Myocyte (in vitro differentiated cells): ENCODE results near the gene CYP4F22. TPM values are rescaled to one million over a fixed set of nuclear protein-coding genes. Genes with fewer than 3 reads are reported as not detected.
A peak's percentile ranks its signal among the peaks of the same experiment; 100 is the strongest.
"Not testable (repeated sequence)": the region's sequence is repeated elsewhere in the genome, so short reads cannot be mapped to it uniquely, and the experiment has no call there.

Source experiments
- DNase-seq: peaks from one replicate; pipeline ENCODE4 v3.0.0-alpha.2; 2012; ENCODE audit warnings: low read depth
- total RNA-seq: library from RNA; depleted of rRNA; stranded (reverse); fragments of >200 nt; gene quantifications from 2 replicates; pipeline ENCODE4 v1.2.3, GENCODE V29; 2014

Gene CYP4F22
- total RNA-seq, 1 donor from 2014 or later, result not detected

DNA sequence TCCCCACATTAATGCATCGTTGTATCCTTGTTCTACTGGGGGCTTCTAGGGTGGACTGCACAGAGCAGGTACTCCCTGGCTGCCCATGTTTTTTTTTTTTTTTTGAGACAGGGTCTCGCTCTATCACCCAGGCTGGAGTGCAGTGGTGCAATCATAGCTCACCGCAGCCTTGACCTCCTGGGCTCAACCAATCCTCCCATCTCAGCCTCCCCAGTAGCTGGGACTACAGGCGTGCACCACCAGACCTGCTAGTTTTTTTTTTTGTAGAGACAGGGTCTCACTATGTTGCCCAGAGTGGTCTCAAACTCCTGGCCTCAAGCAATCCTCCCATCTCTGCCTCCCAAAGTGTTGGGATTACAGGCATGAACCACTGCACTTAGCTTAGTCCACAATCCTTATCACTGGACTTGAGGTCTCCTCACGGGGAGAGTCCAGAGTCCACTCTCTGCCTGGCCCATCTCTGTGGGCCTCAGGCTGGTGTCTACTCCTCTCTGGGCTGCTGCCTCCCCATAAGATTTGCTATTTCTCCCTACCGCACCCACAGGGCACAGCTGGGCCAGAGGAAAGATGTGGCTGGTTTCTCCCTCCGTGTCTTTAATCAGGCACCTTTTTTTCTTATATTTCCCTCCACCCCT lies 56.3 kb downstream of the CYP4F22 start:
- DNase-seq, result no peak

DNA sequence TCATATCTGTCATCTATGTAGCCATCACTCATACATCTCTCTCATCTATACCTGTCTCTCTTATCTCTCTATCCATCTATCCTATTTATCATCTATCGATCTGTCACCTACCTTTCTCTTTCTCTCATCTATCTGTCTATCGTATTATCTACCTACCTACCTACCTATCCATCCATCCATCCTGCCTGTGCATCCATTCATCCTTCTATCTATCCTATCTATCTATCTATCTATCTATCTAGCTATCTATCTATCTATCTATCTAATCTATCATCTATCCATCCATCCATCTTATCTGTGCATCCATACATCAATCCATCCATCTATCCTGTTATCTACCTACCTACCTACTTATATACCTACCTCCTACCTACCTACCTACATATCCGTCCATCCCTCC lies 62.1 kb downstream of the CYP4F22 start:
- DNase-seq, result no peak

DNA sequence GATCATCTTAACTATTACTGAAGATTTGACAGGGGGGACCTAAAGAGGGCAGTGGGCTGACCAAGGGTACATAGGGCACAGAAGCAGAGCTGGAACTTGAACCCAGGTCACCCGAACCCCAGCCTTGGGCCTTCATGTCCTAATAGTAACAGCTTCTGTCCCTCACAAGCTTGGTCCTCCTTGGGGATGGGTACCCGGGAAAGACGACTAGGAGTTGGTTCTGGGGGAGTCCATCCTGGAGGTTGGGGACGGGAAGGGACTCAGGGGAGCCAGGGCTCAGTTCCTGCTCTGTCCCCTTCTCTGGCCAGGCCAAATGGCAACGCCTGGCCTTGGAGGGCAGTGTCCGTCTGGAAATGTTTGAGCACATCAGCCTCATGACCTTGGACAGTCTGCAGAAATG lies 67.1 kb downstream of the CYP4F22 start:
- DNase-seq, result no peak

DNA sequence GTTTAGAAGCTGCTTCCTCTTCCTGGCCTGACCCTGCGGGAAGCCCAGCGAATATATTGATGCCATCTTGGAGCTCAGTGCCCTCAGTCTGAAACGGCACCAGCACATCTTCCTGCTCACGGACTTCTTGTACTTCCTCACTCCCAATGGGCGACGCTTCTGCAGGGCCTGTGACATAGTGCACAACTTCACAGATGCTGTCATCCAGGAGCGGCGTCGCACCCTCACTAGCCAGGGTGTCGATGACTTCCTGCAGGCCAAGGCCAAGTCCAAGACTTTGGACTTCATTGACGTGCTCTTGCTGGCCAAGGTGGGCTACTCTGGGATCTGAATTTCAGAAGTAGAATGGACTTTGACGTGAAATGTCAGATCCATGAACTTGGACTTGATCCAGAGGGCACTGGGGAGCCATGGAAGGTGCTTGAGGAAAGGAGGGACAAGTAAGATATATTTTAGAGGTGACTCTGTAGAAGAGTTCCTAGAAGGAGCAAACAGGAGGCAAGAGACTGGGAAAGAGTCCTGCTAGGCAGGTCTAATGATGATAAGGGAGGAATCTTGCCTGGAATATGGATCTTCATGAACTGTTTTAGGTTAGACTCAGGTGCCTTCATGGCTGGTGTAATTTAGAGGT lies 68.3 kb downstream of the CYP4F22 start:
- no peak for DNase-seq

DNA sequence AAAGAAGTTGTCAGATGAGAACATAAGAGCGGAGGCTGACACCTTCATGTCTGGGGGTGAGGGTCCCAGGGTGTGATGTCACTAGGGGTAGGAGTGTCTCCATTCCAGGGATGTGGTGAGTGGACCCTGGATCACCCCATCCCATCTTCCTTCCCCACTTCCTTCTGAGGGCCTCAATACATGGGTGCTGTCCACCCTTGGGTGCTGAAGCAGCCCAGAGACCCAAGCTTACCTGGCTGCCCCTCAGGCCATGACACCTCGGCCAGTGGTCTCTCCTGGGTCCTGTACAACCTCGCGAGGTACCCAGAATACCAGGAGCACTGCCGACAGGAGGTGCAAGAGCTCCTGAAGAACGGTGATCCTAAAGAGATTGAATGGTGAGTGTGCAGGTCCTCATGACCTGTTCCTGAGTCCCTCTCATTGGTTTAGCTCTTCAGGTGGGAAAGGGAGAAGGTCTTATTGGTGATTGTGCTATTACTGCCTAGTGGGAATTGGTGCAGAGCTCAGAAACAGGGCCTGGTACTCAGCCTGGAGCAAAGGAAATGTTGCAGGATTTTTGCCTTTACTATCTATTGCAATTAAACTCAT lies 69.0 kb downstream of the CYP4F22 start:
- DNase-seq, result no peak

DNA sequence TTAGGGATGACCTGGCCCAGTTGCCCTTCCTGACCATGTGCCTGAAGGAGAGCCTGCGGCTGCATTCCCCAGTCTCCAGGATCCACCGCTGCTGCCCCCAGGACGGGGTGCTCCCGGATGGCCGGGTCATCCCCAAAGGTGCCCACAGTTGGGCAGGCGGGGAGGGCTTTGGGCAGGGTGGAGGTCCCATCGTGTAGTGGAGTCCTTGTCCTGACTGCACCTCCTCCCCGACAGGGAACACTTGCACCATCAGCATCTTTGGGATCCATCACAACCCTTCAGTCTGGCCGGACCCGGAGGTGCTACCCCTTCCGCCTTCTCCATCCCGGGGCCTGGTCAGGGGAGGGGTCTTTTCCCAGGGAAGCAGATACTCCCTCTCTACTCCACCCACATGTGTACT lies 75.0 kb downstream of the CYP4F22 start:
- DNase-seq, result no peak

DNA sequence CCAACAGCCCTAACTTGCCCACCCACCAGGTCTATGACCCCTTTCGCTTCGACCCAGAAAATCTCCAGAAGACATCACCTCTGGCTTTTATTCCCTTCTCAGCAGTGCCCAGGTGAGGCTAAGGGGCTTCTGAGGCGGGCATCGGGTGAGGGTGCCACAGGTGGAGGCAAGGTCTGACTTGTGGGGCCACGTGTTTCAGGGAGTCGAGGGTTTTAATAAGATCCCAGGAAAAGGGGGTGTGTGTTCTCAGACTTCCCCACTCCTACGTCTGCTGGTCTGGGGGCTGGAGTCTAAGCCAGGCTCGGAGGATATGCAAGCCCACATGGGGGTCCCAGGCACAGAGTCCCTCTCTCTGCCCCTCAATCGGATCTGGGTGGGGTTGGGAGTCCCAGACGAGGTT lies 75.8 kb downstream of the CYP4F22 start:
- no peak for DNase-seq

DNA sequence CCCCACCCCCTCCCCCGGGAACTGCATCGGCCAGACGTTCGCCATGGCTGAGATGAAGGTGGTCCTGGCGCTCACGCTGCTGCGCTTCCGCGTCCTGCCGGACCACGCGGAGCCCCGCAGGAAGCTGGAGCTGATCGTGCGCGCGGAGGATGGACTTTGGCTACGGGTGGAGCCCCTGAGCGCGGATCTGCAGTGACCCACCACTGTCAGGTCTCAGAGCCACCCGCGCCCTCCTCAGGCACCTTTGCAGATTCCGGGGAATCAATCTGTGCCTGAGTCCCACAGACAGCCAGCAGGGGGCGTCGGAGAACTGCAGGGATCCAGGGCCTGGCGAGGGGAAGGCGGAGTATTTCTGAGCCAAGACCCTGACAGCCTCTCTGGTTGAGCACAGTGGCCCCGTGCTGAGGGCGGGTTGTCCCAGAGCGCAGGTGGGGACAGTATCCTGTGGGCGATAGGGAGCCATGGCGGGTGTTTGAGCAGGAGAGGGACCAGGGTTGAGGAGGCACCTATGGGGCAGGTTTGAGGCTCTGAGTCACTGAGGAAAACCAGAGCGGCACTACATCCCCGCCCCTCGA lies 76.3 kb downstream of the CYP4F22 start:
- DNase-seq, result peak; percentile 54

DNA sequence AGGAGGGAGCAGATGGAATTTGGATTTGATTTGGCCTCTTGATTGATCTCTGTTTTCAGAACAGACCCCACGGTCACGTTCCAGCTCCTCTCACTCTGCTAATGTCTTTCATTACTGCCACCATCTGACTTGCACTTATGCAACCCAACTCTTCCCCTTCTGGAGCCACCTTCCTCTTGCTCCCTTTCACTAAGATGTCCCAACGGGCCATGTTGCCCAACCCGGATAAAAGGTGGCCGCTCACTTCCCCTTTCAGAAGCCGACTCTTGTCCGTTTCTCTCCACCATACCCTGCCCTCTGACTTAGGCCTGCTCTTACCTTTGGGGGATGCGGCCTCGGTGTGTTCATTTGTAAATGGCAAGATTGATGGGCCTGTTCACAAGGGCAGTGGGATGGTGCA lies 79.3 kb downstream of the CYP4F22 start:
- DNase-seq, result no peak

DNA sequence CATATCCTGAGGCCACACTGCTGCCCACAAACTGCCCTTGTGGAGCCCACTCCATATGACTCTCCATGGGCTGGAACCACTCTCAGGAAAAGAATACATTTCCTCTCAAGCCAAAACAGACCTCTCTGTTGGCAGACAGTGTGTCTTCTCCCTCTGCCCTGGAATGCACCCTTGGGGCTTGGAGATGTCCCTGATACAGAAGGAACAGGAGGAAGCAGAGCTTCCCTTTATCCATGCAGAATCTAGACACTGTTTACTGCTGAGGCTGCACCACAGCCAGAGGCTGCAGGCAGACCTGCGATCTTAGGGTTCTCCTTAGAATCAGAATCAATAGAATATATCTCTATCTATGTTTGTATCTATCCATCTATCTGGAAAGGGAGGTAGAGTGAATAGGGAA lies 79.9 kb downstream of the CYP4F22 start:
- no peak for DNase-seq

DNA sequence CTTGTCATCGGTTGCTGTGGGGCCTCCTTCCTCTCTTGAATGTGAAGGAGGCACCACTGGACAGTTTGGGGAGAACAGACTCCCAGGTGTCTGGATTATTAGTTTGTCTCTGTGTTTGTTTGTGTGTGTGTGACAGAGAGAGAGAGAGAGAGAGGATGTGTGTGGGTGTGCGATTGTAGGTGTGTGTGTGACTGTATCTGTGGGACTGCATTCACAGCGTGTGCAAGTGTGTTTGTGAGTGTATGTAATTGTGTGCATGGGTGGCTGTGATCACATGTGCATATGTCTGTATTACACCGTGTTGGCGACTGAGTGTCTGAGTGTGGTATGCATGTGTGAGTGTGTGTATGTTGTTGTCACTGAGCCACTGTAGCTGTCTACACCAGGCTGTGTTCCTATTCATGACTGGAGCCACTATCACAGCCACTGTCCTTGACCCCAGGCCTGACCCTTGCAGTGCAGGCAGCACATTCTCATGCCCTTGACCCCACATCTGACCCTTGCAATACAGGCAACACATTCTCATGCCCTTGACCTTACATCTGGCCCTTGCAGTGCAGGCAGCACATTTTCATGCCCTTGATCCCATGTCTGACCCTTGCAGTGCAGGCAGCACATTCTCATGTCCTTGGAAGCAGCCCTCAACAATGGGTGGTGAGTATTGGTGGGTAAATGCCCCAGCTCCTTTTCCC lies 81.6 kb downstream of the CYP4F22 start:
- DNase-seq, result no peak

DNA sequence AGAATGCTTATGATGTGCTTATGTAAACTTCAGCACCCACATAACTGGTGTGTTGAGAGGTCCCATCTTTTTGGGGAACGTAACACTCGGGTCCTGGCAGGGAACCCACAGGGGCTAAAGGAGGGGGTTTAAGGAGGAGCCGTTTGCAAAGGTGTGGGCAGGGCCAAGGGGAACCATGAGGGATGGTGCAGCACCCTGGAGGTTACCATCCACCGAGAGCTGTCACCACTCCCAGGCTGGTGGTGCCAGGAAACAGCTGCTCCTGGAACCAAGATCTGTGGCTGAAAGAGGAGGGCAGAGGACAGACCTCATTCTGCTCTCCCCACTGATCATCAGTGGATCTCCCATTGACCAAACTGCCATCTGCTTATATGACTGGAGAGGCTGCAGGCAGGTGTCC lies 83.5 kb downstream of the CYP4F22 start:
- no peak for DNase-seq

DNA sequence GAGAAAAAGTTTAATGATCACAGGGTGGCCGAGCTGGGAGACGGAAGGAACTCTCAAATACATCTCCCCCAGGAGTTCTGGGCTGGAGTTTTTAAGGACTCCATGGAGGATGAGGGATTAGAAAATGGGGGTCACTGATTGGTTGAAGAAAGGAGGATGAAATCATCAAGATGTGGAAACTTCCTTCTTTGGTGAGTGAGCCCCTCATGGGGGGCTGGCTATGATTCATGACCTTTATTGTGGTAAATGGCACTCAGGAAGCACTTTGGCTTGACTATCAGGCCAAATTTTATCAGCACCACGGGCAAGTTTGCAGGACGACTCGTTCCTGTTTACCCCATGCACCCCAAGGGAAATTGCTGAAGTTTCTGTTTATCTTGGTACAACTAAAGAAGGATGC lies 84.2 kb downstream of the CYP4F22 start:
- DNase-seq, result not testable (repeated sequence)

DNA sequence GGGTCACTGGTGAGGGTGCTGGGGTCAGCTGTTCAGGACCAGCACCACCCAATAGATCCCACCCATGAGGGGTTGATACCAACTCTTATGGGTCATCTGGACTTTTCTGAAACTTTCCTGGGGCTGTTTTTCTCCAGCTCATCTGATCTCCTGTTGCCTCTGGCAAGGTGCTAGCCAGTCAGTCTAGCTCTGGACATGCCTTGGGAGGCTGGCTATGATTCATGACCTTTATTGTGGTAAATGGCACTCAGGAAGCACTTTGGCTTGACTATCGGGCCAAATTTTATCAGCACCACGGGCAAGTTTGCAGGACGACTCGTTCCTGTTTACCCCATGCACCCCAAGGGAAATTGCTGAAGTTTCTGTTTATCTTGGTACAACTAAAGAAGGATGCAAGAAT lies 85.4 kb downstream of the CYP4F22 start:
- DNase-seq, result not testable (repeated sequence)

DNA sequence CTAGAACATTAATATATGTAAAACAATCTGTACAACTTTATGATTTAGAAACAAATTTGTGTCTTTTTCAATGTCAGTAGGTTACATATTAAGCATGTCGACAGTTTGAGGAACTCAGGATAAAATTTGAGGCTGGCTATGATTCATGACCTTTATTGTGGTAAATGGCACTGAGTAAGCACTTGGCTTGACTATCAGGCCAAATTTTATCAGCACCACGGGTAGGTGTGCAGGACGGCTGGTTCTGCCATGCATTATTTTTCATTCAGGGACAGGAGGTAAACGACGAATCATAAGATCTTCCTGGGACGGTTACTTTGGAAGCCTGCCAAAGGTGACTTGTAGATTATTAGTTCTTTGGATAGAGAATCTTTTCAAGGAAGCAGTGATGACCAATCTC lies 86.7 kb downstream of the CYP4F22 start:
- DNase-seq, result no peak

Other genes with a start within 250 kb of the CYP4F22 start
- gene BRD4, start 176.0 kb upstream of the CYP4F22 start, total RNA-seq, result 18.9 and 20.7 TPM in 2 replicates
- 24.6 and 25.0 TPM in 2 replicates for gene AKAP8, start 128.7 kb upstream of the CYP4F22 start, total RNA-seq
- 141 and 143 TPM in 2 replicates for gene AKAP8L, start 89.5 kb upstream of the CYP4F22 start, total RNA-seq
- 21.6 and 29.2 TPM in 2 replicates for gene WIZ, start 58.6 kb upstream of the CYP4F22 start, total RNA-seq
- gene RASAL3, start 44.0 kb upstream of the CYP4F22 start, total RNA-seq, result not detected in 2 replicates
- gene PGLYRP2, start 29.0 kb upstream of the CYP4F22 start, total RNA-seq, result not detected in 2 replicates
- gene CYP4F8, start 106.7 kb downstream of the CYP4F22 start, total RNA-seq, result not detected in 2 replicates
- gene CYP4F3, start 132.4 kb downstream of the CYP4F22 start, total RNA-seq, result not detected in 2 replicates
- not detected in 2 replicates for gene CYP4F12, start 164.6 kb downstream of the CYP4F22 start, total RNA-seq
- not detected in 2 replicates for gene OR10H2, start 219.5 kb downstream of the CYP4F22 start, total RNA-seq
- not detected in 2 replicates for gene OR10H3, start 229.5 kb downstream of the CYP4F22 start, total RNA-seq